HS-27A (cell line): ENCODE results near the gene LAIR2.
"Not testable (repeated sequence)": the region's sequence is repeated elsewhere in the genome, so short reads cannot be mapped to it uniquely, and the experiment has no call there.

Experiments used
- DNase-seq: peaks from one replicate; pipeline ENCODE4 v3.0.0-alpha.2; 2012; ENCODE audit warnings: low read depth, missing footprints

LAIR2 gene

DNA sequence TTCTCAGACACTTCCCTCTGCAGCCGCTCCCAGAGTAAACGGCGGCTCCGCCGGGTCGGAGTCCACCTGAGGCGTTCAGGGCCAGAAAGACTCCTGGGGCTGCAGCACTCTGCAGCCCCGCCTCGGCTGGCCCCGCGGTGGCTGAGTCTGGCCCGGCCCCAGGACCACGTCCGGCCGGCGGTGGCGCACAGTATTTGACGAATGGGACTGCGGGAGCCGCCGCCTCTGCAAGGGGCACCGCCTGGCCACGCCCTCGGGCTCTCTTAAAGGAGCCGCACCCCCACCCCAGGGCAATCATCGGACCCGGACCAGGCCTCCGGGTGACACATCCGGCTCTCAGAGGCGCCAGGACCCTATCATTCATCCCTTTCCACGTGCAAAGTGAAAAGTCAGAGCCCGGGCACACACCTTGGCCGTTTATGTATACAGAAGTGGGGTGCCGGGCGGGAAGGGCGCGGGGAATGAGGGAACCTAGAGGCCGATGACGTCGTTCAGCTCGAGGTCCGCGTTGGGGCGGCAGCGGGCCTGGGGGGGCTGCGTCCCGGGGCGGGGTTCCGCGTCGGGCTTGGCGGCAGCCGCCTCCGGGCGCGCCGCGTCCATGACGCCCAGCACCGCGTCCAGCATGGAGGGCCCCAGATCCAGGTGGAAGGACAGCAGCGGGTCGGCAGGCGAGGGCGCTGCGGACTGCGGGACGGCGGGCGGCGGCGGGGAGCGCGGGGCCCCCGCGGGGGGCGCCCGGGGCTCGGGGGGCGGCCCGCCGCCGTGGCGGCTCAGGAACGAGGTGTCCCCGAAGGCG is 37.8 kb upstream of the LAIR2 start:
- peak; percentile 54 for DNase-seq

DNA sequence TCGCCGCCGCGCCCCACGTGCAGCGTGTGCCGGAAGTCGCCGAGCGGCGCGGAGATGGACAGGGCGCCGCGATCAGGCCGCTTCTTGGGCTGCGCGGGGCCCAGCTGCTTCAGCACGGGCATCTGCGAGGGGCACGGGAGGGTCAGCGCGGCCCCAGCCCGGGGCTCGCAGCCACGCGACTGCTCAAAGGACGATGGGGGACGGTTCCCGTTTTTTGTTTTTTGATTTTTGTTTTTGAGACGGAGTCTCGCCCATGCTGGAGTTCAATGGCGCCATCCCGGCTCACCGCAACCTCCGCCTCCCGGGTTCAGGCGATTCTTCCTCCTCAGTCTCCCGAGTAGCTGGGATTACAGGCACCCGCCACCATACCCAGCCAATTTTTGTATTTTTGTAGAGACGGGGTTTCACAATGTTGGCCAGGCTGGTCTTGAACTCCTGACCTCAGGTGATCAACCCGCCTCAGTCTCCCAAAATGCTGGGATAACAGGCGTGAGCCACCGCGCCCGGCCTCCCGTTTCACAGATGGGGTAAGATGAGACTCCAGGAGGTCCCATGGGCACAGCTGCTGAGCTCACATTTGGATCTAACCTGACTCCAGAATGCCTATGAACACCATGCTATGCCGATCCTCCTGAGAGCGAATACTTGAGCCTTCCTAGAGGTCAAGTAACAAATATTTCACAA is 37.1 kb upstream of the LAIR2 start:
- no peak for DNase-seq

GRCh38 chr19:54466110-54466480 is 36.5 kb upstream of the LAIR2 start:
- DNase-seq: not testable (repeated sequence)

- DNase-seq: no peak
Observed at GRCh38 chr19:54469496-54469934, 33.1 kb upstream of the LAIR2 start.

- DNase-seq: no peak
Observed at GRCh38 chr19:54470276-54470887, 32.2 kb upstream of the LAIR2 start.

DNA sequence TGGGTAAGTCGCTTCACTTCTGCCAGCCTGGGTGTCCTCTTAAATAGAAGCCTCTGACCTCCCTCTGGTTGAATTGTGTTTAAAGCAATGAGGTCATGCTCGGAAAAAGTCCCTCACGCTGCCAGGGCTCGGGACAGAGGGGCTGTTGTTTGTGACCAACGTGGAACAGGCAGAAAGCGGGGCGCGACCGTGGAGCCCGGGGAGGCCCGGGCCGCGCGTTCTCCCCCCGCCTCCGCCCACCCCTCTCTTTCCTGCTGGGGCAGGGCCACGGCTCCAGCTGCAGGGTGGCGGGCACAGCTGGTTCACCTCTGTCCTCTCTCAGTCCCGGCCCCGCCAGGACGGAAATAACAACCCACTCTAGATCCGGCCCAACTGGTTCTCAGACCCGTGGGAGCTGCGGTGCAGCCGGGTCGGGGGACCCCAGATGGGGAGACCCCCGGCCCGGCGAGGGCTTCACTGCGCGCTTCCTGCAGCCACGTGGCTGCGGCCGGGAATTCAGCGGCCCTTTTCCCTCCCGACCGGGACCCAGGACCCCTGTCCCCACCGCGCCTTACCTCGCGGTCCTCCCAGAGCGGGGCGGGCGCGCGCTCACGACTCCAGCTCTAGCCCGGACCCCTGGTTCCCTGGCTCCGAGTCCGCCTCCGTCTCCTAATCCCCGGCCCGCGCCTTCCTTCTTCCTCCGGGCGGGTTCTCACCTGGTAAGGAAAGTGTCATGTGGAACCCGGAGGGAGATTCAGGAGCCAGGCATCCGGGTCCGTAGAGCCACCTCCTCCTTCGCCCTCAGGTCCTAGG is 31.4 kb upstream of the LAIR2 start:
- no peak for DNase-seq

DNA sequence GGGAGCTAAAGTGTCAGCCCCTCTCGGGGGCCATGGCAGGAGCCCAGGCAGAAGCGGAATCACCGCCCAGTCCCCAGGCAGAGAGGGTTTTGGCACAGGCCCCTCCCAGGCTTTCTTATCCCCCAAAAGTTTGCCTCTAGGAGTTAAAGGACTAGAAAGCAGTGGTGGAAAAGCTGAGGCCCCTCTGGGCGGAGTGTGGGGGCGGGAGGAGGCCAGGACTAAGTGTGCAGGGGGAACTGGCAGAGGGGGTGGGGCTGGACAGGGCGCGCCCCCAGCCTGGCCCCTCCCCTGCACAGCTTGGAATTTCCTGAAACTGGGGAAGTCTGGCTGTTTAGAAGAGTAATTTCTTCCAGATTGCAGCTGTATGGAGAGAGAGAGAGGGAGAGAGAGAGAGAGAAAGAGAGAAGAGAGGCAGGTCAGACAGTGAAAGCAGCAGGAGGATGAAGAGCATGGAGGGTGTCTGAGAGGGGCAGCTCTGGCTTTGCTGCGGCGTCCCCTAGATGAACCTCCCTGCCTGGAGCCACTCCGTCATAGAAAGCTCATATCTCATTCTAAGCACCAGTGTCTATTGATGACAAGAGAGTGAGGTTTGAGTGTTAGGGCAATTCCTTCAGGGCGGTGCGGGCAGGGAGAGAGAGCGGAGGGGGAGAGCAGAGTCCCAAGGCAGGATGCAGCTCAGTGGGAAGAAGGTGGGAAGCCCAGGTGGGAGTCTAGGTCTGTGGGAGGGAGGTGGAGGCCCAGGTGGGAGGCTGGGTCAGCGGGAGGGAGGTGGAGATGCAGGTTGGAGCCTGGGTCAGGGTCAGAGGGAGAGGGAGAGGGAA is 29.4 kb upstream of the LAIR2 start, which contains the start of gene CDC42EP5:
TSS of gene CDC42EP5 (minus strand) at position 226 of the 821 bp plus-strand sequence. CDS start 7,749 bp downstream, outside the sequence.
- DNase-seq: no peak

GRCh38 chr19:54473892-54474372 is 28.7 kb upstream of the LAIR2 start:
- DNase-seq: no peak

- no peak for DNase-seq
Observed at GRCh38 chr19:54475706-54476105, 26.9 kb upstream of the LAIR2 start.

DNA sequence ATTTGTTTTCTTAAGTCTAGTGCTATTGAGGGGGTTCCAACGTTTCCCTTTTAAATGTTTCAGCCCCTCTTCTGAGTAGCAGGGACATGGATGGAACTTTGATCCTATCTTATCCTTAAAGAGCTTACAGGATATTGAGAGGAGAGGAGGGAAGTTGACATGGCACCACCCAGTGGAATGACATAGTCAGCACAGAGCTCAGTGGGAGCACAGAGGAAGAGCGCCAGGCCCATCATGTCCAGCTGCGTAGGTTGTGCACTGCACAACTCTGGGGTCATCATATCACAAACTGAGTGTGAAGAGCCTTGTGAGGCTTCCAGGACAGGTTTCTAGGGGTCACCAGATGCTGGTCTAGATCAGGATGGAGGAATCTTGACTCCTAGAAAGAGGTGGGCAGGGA is 25.0 kb upstream of the LAIR2 start:
- DNase-seq: no peak

GRCh38 chr19:54478677-54479266 is 23.9 kb upstream of the LAIR2 start:
- no peak for DNase-seq

DNA sequence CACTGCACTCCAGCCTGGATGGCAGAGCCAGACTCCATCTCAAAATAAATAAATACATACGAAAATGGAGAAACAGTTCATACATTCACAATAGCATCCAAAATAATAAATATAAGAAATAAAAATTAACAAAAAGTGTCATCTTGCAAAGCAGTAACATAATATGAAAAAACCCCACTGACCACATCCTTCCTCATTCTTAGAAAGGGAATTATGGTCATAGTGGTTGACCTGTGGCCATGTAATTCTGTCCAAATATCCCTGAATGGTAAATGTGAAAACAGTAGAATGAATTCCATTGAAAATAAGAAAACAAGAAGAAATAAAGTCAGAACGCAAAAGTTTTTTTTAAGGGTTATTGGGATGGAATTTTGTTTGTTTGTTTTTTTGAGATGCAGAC is 22.6 kb upstream of the LAIR2 start:
- no peak for DNase-seq

DNA sequence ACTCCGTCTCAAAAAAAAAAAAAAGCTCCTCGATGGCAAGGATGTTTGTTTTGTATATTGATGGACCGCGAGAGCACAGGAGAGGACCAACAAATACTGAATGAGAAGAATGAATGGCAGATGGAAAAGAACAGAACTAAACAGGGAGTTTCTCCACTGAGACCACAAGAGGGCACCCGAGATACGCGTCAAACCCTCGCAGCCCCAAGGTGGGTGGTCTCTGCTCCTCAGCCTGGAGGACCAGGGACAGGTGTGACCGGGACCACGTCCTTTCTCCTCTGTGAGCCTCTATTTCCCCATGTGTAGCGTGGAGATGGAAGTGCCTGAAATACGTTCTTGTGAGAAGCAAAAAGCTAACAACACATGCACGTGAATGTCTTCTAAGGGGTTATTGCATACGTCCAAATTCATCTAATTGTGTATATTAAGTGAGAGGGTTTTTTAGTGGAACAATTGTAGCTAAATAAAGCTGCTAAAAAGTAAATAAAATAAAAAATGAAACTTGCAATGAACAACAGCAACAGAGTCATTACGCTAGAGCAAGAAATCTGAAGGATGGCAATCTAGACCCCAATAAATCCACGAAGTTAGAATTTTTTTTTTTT is 21.2 kb upstream of the LAIR2 start:
- DNase-seq: peak; percentile 41

DNA sequence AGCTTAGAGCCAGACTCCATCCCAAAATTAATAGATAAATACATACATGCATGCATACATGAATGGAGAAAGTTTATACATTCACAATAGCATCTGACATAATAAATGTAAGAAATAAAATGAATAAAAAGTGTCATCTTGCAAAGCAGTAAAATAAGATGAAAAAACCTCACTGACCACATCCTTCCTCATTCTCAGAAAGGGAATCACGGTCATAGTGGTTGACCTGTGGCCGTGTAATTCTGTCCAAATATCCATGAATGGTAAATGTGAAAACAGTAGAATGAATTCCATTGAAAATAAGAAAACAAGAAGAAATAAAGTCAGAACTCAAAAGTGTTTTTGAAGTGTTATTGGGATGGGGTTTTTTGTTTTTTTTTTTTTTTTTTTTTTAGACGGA is 19.7 kb upstream of the LAIR2 start:
- no peak for DNase-seq

GRCh38 chr19:54484451-54484850 is 18.2 kb upstream of the LAIR2 start:
- DNase-seq: no peak

GRCh38 chr19:54485851-54486250 is 16.8 kb upstream of the LAIR2 start:
- no peak for DNase-seq

GRCh38 chr19:54489341-54489740 is 13.3 kb upstream of the LAIR2 start:
- no peak for DNase-seq

DNA sequence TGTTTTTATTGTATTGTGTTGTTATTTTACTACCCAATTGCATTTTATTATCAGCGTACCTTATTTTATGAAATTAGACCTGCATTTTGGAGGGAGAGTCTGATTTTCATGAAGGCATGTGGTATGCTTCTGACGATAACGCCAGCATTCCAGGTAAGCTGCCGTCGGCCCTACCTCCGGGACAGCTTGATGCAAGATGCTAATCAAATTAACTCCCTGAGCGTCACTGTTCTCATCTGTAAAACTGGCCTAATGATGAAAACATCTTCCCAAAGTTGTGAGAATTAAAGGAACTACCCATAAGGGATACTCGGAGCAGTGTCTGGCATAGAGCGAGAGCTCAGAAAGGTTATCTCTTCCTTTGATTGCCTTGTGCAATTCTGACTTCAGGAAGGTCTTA is 12.9 kb upstream of the LAIR2 start:
- no peak for DNase-seq

GRCh38 chr19:54492568-54492967 is 10.1 kb upstream of the LAIR2 start:
- DNase-seq: no peak

GRCh38 chr19:54493056-54493455 is 9.6 kb upstream of the LAIR2 start:
- not testable (repeated sequence) for DNase-seq
